Activated CD4-positive, alpha-beta T cell treated with anti-CD3 and anti-CD28 coated beads for 36 hours (primary cell): Measurements from ENCODE around the gene CALHM4. TPM values are rescaled to one million over a fixed set of nuclear protein-coding genes. Genes with fewer than 3 reads are reported as not detected.
A peak's percentile ranks its signal among the peaks of the same experiment; 100 is the strongest.

Experiments used
- ATAC-seq: fragments of 200-7000 bp; cut with Tn5 transposase; one replicate; pipeline ENCODE4 v1.10.0; 2021; ENCODE audit warnings: mild to moderate bottlenecking, moderate library complexity
- CTCF ChIA-PET: fragments of 350-600 bp; sonication (Branson Sonifier 250); formaldehyde crosslinking; loops from one replicate; lab custom pipeline; 2021; ENCODE audit warnings: antibody characterized with exemption; lab: Charles Lee
- POLR2A ChIA-PET: fragments of 350-600 bp; sonication (Branson Sonifier 250); formaldehyde crosslinking; loops from one replicate; lab custom pipeline; 2021; ENCODE audit warnings: antibody characterized with exemption, inconsistent platforms; lab: Charles Lee
- DNase-seq: peaks from one replicate; pipeline ENCODE4 v3.0.0-alpha.2; 2020
- H3K27ac Mint-ChIP-seq: one replicate; pipeline ENCODE4 v1.8.0; 2021; ENCODE audit warnings: mixed read lengths
- H3K27me3 Mint-ChIP-seq: one replicate; pipeline ENCODE4 v1.8.0; 2021; ENCODE audit warnings: mixed read lengths
- H3K36me3 Mint-ChIP-seq: one replicate; pipeline ENCODE4 v1.8.0; 2021; ENCODE audit warnings: low read depth, mixed read lengths
- H3K4me1 Mint-ChIP-seq: one replicate; pipeline ENCODE4 v1.8.0; 2021; ENCODE audit warnings: mixed read lengths
- H3K4me3 Mint-ChIP-seq: one replicate; pipeline ENCODE4 v1.8.0; 2021; ENCODE audit warnings: mild to moderate bottlenecking, moderate library complexity, mixed read lengths
- H3K9me3 Mint-ChIP-seq: one replicate; pipeline ENCODE4 v1.8.0; 2021; ENCODE audit warnings: low read depth, mixed read lengths
- intact Hi-C, 2 experiments: fragments of 100-400 bp; cut with DNase I in 1 of 2; cut with micrococcal nuclease in 1 of 2; formaldehyde crosslinking; loops; one replicate each; pipeline versions ENCODE4 v1.14.2 to v1.15.1; 2022 to 2024; cut with DNase I, micrococcal nuclease
- total RNA-seq, 2 experiments: library from RNA; stranded (reverse); gene quantifications; one replicate each; pipeline ENCODE4 v1.2.3, GENCODE V29; 2021

The CALHM4 gene
- total RNA-seq, 2 experiments from 2014 or later = not detected

DNA sequence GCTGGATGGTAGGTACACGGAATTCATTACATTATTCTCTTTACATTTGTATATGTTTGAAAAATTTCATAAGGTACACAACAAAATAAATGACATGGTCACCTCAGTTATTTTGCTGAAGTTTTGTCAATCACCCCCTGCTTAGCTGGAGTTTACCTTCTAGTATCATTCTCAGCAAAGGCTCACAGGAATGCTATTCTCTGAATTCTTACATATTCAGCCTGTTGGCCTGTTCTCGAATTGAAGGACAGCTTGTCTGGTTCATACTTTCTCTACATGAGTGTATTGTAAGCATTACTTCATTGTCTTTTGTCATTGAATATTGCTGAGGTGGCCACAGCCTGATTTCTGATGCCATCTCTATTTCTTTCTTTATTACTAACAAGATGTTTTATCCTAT is 29.3 kb upstream of the CALHM4 start:
- H3K27ac Mint-ChIP-seq = no peak overlapping the region
- DNase-seq (no peak), ATAC-seq (no peak)
- peaks cover 3% of the 10 kb centered on the region for H3K27me3 Mint-ChIP-seq
- ChIA-PET CTCF (interaction anchor here (1.2 to 1.4 kb wide), 2 partner anchors 8 to 11 kb away, joined by 3 read pairs; no protein-coding TSS in a partner anchor), POLR2A (interaction anchor here (0.5 kb wide), 1 partner anchor 229 kb away, joined by 4 read pairs; no protein-coding TSS in a partner anchor)
- no peaks in the 10 kb centered on the region for H3K9me3 Mint-ChIP-seq
- intact Hi-C loops = no loop called here
- H3K4me3 Mint-ChIP-seq = no peak overlapping the region
- no peaks in the 10 kb centered on the region for H3K36me3 Mint-ChIP-seq
- no peaks in the 10 kb centered on the region for H3K4me1 Mint-ChIP-seq

DNA sequence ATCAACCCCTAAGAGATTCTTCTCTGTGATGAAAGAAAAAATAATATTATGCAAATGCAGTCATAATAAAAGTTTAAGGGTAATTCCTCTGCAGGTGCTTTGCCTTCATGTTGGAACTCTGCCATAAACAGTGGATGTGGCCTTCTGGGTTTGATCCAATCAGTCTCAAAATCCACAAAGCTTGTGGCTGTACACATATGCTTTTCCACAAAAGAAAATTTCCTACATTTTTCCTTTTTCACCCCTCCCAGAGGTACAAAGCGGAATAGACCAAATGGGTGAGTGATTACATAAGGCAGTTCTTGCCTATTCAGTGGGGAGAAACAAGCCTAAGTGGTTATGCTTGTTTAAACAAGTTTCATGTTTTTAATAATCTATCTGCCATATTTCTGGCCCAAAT is 25.4 kb upstream of the CALHM4 start:
- peaks cover 10% of the 10 kb centered on the region for H3K27me3 Mint-ChIP-seq
- H3K4me1 Mint-ChIP-seq = no peaks in the 10 kb centered on the region
- no peak overlapping the region for H3K4me3 Mint-ChIP-seq
- CTCF ChIA-PET = no interaction called here
- no peak overlapping the region for H3K27ac Mint-ChIP-seq
- no peak for ATAC-seq
- intact Hi-C loops = no loop called here
- POLR2A ChIA-PET = no interaction called here
- no peaks in the 10 kb centered on the region for H3K36me3 Mint-ChIP-seq
- no peaks in the 10 kb centered on the region for H3K9me3 Mint-ChIP-seq
- no peak for DNase-seq

DNA sequence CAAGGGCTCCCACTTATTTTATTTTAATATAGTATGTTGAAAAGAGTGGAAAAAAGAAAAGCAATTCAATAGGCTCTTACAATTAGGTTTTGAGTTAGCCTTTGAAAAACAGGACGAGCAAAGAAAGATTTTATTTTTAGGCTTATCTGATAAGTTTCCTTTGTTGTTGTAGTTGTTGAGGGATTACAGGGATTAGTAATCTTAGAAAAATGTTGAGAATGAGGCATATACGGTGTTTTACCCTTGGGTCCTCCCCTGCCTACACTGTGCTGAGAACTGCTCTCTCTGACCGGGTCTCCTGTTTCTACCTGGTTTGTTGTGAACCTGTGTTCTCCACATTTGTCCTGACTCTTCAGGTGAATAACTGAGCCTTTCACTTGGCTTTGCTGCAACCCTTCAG is 24.8 kb upstream of the CALHM4 start:
- no peaks in the 10 kb centered on the region for H3K4me1 Mint-ChIP-seq
- no peak for DNase-seq
- intact Hi-C loops = no loop called here
- ChIA-PET CTCF (interaction anchor here (0.7 to 1.4 kb wide), 2 partner anchors 241 to 260 kb away, joined by 3 to 6 read pairs; no protein-coding TSS in a partner anchor), POLR2A (no interaction called here)
- ATAC-seq = no peak
- no peak overlapping the region for H3K27ac Mint-ChIP-seq
- no peak overlapping the region for H3K4me3 Mint-ChIP-seq
- no peaks in the 10 kb centered on the region for H3K9me3 Mint-ChIP-seq
- H3K36me3 Mint-ChIP-seq = no peaks in the 10 kb centered on the region
- H3K27me3 Mint-ChIP-seq = peaks cover 12% of the 10 kb centered on the region

DNA sequence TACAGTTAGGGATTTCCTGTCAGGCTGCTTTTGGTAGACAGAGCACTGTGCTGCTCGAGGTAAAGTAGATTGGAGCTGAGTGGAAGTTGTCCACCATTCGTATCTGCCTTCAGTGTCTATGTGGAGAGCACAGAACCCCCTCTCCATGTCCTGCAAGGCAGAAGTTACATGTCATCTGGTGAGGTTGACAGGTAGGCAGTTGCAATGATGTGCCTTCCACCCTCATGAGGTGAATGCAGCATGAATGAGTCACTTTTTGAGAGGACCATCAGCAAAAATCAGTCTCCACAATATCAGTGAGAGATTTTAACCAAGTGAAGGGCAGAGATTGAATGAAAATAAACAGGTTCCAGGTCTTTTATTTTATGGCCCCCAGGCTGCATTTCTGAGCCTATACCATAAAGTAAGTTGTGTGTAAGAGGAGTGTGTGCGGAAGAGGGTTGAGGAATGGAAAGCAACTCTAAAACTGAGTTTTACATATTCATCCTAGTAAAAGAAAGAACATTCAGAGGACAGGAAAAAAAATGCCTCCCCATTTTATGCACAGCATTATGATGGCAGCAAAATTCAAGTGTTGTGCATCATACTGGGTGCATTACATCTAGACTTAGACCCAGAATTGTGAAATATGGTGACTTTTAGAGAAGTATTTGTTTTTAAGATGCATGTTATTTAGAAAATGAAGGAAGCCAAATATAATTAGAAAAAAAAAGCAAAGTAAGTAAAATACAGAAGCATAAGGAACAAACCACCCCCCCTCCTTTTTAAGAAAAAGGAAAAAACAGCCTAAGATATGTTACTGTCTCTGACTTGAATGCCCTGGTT is 23.9 kb upstream of the CALHM4 start:
- ChIA-PET CTCF (interaction anchor here (0.8 to 1.4 kb wide), 2 partner anchors 35 to 241 kb away, joined by 3 to 6 read pairs; no protein-coding TSS in a partner anchor), POLR2A (interaction anchor here (1.2 kb wide), 1 partner anchor 250 kb away, joined by 3 read pairs; the partner anchor contains the start of gene TSPYL1)
- no peak overlapping the region for H3K27ac Mint-ChIP-seq
- intact Hi-C loops = loop anchor here in 1 of 2 experiments (5.0 kb wide), 1 partner anchor 262 kb away; no protein-coding TSS in a partner anchor
- no peaks in the 10 kb centered on the region for H3K36me3 Mint-ChIP-seq
- no peaks in the 10 kb centered on the region for H3K4me1 Mint-ChIP-seq
- no peak for ATAC-seq
- H3K27me3 Mint-ChIP-seq = peaks cover 12% of the 10 kb centered on the region
- H3K9me3 Mint-ChIP-seq = no peaks in the 10 kb centered on the region
- no peak for DNase-seq
- no peak overlapping the region for H3K4me3 Mint-ChIP-seq

DNA sequence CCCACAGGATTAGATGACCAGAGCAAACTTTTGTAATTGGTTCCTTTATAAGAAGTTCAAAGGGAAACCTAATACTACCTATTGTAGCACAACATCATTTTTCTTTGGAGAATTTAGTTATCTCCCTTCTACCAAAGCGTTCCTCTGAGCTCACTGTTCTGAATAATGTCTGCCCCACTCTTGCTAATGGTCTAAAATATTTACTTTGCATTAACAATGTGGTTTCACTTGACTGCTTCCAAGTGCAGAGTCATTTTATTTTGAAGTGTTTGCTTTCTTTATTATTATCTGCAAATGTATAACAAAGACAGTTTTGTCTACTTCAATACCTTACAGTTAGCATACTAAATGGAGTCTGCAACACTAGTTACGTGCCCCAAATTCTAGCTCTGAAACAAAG is 23.1 kb upstream of the CALHM4 start:
- peaks cover 12% of the 10 kb centered on the region for H3K27me3 Mint-ChIP-seq

DNA sequence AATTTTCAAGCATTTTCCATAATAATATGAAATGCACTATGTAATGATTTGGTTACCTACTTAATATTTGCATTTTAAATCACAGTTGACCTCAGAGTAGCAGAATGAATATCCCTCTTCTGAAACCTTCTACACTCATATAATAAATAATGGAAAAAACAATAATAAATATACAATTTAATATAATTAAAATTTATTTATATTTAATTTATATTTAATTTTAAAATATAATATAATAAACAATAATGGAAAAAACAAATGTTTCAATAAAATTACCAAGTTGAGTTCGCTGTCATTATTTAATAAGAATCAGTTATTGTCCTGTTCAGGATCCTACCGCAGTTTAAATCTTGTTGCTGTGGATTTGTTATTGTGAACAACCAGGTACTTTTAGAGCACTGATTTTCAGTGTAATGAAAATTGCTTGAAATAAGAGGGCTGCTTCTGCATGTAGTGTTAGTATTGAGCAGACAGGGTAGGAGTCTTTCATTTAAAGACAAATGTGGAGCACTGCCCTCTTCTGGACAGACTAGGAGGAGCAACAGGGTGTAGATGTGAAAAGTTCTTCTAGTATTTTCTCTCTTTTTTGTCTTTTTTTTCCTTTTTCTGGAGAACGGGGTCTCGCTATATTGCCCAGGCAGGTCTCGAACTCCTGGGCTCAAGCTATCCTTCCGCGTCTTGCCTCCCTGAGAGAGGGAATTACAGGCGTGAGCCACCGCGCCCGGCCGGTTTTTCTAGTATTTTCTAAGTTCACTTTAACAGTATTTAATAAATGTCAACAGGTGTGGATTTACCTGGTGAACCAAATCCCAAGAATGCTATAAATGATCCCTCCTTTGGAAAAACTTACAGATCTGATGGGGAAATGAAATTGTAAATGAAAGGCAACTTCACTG is 21.6 kb upstream of the CALHM4 start:
- Mint-ChIP-seq H3K4me1 (no peaks in the 10 kb centered on the region), H3K27ac (no peak overlapping the region), H3K27me3 (peaks cover 10% of the 10 kb centered on the region), H3K9me3 (no peaks in the 10 kb centered on the region), H3K4me3 (no peak overlapping the region), H3K36me3 (no peaks in the 10 kb centered on the region)
- ATAC-seq (peak; percentile 91), DNase-seq (peak; percentile 77)
- ChIA-PET POLR2A (no interaction called here), CTCF (interaction anchor here (0.6 to 4.4 kb wide), 11 partner anchors 8 to 242 kb away, joined by 3 to 76 read pairs (median 6); partner anchors contain the start of genes CALHM4 and RWDD1)
- intact Hi-C loops = loop anchor here (1.0 to 5.0 kb wide), 6 partner anchors 87 to 315 kb away; no protein-coding TSS in a partner anchor

More for the DNA sequence above, 23.1 kb upstream of the CALHM4 start:
- DNase-seq = no peak
- no peak for ATAC-seq
- Mint-ChIP-seq H3K4me1 (no peaks in the 10 kb centered on the region), H3K9me3 (no peaks in the 10 kb centered on the region), H3K36me3 (no peaks in the 10 kb centered on the region), H3K4me3 (no peak overlapping the region), H3K27ac (no peak overlapping the region)
- ChIA-PET POLR2A (interaction anchor here (1.2 kb wide), 1 partner anchor 251 kb away, joined by 3 read pairs; the partner anchor contains the start of gene TSPYL1), CTCF (interaction anchor here (0.6 to 1.3 kb wide), 3 partner anchors 28 to 312 kb away, joined by 3 to 4 read pairs (median 3); no protein-coding TSS in a partner anchor)
- intact Hi-C loops = loop anchor here in 1 of 2 experiments (5.0 kb wide), 1 partner anchor 263 kb away; no protein-coding TSS in a partner anchor

DNA sequence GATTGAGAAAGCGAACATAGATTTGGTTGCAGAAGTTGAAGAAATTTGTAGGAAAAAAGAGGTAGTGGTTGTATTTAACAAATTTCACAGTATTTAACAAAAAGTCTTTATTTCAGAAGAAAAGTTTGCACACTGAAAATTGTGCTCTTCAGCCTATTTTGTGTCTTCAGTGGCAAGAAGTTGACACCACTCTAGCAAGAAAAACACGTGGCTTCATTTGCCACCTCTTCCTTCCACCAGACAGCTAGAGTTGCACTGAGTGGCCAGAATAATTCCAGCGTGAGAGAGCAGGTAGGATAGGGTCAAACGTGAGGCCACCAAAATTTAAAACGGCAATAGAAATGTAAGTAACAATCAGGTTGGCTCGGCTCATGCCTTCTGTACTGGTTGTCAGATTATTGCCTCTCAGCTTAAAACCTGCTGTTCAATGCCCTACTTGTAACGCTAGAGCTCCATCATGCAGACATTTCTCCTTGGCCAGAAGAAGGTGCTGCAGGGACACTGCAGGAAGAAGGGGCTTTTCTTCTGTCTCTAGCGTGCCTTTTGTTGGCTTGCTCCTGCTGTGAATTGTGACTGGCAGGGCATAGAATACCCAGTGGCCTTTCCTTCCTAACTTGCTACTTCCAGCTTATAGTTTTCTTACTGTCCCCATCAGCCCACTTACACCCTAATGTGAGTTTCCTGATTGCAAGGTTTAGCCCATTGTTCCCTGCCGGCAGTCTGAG is 20.2 kb upstream of the CALHM4 start:
- Mint-ChIP-seq H3K4me1 (no peaks in the 10 kb centered on the region), H3K9me3 (no peaks in the 10 kb centered on the region), H3K4me3 (no peak overlapping the region), H3K27me3 (peaks cover 8% of the 10 kb centered on the region), H3K27ac (no peak overlapping the region), H3K36me3 (no peaks in the 10 kb centered on the region)
- CTCF ChIA-PET = interaction anchor here (0.8 to 4.6 kb wide), 15 partner anchors 8 to 265 kb away, joined by 3 to 76 read pairs (median 6); partner anchors contain the start of genes CALHM4 and RWDD1
- DNase-seq = no peak
- POLR2A ChIA-PET = interaction anchor here (0.7 kb wide), 1 partner anchor 315 kb away, joined by 4 read pairs; no protein-coding TSS in a partner anchor
- no peak for ATAC-seq
- intact Hi-C loops = loop anchor here (2.0 to 5.0 kb wide), 4 partner anchors 89 to 317 kb away; no protein-coding TSS in a partner anchor

DNA sequence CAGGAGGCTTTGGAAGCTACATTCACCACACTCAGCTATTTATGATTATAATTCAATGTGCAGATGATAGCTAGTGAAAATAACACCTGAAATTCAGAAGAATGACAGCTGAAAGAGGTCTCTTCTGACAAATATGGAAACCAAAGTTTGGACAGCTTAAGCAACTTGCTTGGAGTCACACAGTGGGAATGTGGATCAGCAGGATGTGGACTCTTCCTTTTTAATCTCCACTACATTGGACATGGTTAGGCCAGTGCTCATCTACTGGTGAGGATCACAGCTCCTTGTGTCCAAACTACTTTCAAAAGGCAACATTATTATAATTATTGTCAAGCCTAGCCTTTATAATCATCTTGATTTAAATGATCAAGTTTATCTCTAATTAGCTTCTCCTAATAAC is 18.4 kb upstream of the CALHM4 start:
- Mint-ChIP-seq H3K27me3 (peaks cover 8% of the 10 kb centered on the region), H3K4me3 (no peak overlapping the region), H3K4me1 (no peaks in the 10 kb centered on the region), H3K27ac (no peak overlapping the region), H3K9me3 (no peaks in the 10 kb centered on the region), H3K36me3 (no peaks in the 10 kb centered on the region)
- POLR2A ChIA-PET = no interaction called here
- ATAC-seq (no peak), DNase-seq (no peak)
- intact Hi-C loops = loop anchor here in 1 of 2 experiments (5.0 kb wide), 1 partner anchor 312 kb away; no protein-coding TSS in a partner anchor
- CTCF ChIA-PET = interaction anchor here (0.6 to 4.6 kb wide), 23 partner anchors 8 to 348 kb away, joined by 3 to 76 read pairs (median 4); partner anchors contain the start of genes CALHM4 and RWDD1

DNA sequence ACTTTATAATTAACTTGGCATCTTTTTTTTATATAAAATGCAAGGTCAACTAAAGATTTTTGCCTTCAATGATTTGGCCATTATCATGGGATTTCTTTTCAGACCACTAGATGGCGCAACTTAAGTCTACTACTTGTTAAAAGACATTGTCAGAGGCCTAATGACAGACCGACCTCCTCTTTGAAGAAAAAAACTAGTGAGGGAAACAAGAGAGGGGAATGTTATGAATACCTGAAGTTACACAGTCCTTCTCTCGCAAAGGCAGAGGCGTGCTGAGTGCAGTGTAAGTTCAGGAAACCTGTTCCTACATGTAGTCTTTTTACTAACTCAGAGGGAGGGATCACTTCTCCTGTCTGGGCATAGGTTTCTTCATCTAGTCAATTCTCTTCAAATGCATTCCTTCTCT is 17.3 kb upstream of the CALHM4 start:
- Mint-ChIP-seq H3K27ac (no peak overlapping the region), H3K4me1 (no peaks in the 10 kb centered on the region), H3K27me3 (peaks cover 10% of the 10 kb centered on the region), H3K4me3 (no peak overlapping the region), H3K36me3 (no peaks in the 10 kb centered on the region), H3K9me3 (no peaks in the 10 kb centered on the region)
- intact Hi-C loops = loop anchor here (1.0 to 5.0 kb wide), 4 partner anchors 25 to 311 kb away; no protein-coding TSS in a partner anchor
- CTCF ChIA-PET = interaction anchor here (0.8 to 4.6 kb wide), 6 partner anchors 24 to 268 kb away, joined by 3 to 39 read pairs (median 5); partner anchors contain the start of gene RWDD1
- DNase-seq (peak; percentile 9), ATAC-seq (peak; percentile 75)
- POLR2A ChIA-PET = no interaction called here

DNA sequence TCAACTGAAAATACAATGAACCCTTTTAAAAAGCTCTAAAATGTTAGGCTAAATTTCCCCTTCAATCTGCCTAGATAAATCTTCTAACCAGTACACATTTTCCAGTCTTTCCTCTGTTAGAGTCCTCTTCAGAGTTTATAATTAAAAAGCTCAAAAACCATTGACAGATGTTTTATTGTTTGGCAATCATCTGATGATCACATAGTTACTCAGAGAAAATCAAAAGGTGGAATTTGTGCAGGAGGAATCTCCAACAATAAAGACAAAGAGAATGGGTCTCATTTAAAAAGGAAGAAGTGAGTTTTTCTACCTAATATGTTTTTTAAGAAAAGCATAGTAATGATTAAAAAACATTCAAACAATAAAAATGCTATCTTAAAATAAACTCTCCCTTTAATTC is 11.1 kb upstream of the CALHM4 start:
- Mint-ChIP-seq H3K27ac (no peak overlapping the region), H3K27me3 (peaks cover 17% of the 10 kb centered on the region), H3K9me3 (no peaks in the 10 kb centered on the region), H3K36me3 (no peaks in the 10 kb centered on the region), H3K4me1 (no peaks in the 10 kb centered on the region), H3K4me3 (no peak overlapping the region)
- intact Hi-C loops = no loop called here
- POLR2A ChIA-PET = no interaction called here
- no peak for DNase-seq
- no peak for ATAC-seq
- CTCF ChIA-PET = interaction anchor here (0.7 to 4.5 kb wide), 7 partner anchors 9 to 254 kb away, joined by 3 to 19 read pairs (median 8); partner anchors contain the start of gene CALHM4
